GM21717 (cell line): Measurements from ENCODE around the gene SPDYE4.
A peak's percentile ranks its signal among the peaks of the same experiment; 100 is the strongest.
"Not testable (repeated sequence)": the region's sequence is repeated elsewhere in the genome, so short reads cannot be mapped to it uniquely, and the experiment has no call there.

Experiments used
- ATAC-seq: cut with Tn5 transposase; IDR thresholded peaks from one replicate; pipeline ENCODE4 v1.9.1; 2021; ENCODE audit warnings: mild to moderate bottlenecking, moderate library complexity; ENCODE audit not compliant: unreplicated experiment

Gene SPDYE4

GRCh38 chr17:8758137-8758596 is at the start of gene SPDYE4:
Gene SPDYE4 (minus strand): TSS chr17:8758546. CDS start chr17:8758382, 164 bp downstream.
- no peak for ATAC-seq

- ATAC-seq: peak; percentile 88
Measured at GRCh38 chr17:8806926-8807550, 48.7 kb upstream of the SPDYE4 start.

GRCh38 chr17:8806253-8806925 is 48.0 kb upstream of the SPDYE4 start:
- ATAC-seq: no peak

GRCh38 chr17:8805396-8805795 is 47.0 kb upstream of the SPDYE4 start:
- not testable (repeated sequence) for ATAC-seq

- ATAC-seq: no peak
Measured at GRCh38 chr17:8803531-8804420, 45.4 kb upstream of the SPDYE4 start.

GRCh38 chr17:8801135-8801840 is 42.9 kb upstream of the SPDYE4 start:
- no peak for ATAC-seq

- no peak for ATAC-seq
Measured at GRCh38 chr17:8800656-8801055, 42.3 kb upstream of the SPDYE4 start.

GRCh38 chr17:8799570-8800212 is 41.3 kb upstream of the SPDYE4 start:
- ATAC-seq: no peak

- ATAC-seq: no peak
Measured at GRCh38 chr17:8798846-8799569, 40.7 kb upstream of the SPDYE4 start, which contains the start of gene MFSD6L. Gene MFSD6L (minus strand): TSS chr17:8799365. CDS start chr17:8799120, 245 bp downstream.

GRCh38 chr17:8798176-8798845 is 40.0 kb upstream of the SPDYE4 start:
- ATAC-seq: no peak

- no peak for ATAC-seq
Measured at GRCh38 chr17:8797621-8798175, 39.4 kb upstream of the SPDYE4 start.

GRCh38 chr17:8794636-8795035 is 36.3 kb upstream of the SPDYE4 start:
- ATAC-seq: no peak

GRCh38 chr17:8793649-8794048 is 35.3 kb upstream of the SPDYE4 start:
- no peak for ATAC-seq

- no peak for ATAC-seq
Measured at GRCh38 chr17:8792646-8793045, 34.3 kb upstream of the SPDYE4 start.

- no peak for ATAC-seq
Measured at GRCh38 chr17:8791910-8792270, 33.5 kb upstream of the SPDYE4 start.

GRCh38 chr17:8791248-8791909 is 33.0 kb upstream of the SPDYE4 start:
- ATAC-seq: no peak

GRCh38 chr17:8789743-8790142 is 31.4 kb upstream of the SPDYE4 start:
- ATAC-seq: no peak

GRCh38 chr17:8788998-8789397 is 30.7 kb upstream of the SPDYE4 start:
- ATAC-seq: no peak
